MCF 10A (cell line): Measurements from ENCODE around the gene ALAS2. TPM values are rescaled to one million over a fixed set of nuclear protein-coding genes. Genes with fewer than 3 reads are reported as not detected.

Experiments
- BruUV-seq: library from RNA; stranded (reverse); fragments of 400-500 nt; replicated peaks from 2 replicates; lab custom pipeline; 2021; lab: Mats Ljungman, UMichigan
- CTCF ChIA-PET: fragments of 300-600 bp; sonication (Branson Sonifier 250); formaldehyde crosslinking; extraction: SDS; loops from one replicate; lab custom pipeline; 2021; ENCODE audit warnings: antibody characterized with exemption, inconsistent platforms; lab: Yijun Ruan, JAX
- POLR2A ChIA-PET: fragments of 300-600, 350-650 bp; sonication (Branson Sonifier 250); formaldehyde crosslinking; extraction: SDS; loops from one replicate; lab custom pipeline; 2020; ENCODE audit warnings: antibody characterized with exemption, inconsistent platforms; lab: Yijun Ruan, JAX
- DNase-seq: peaks from one replicate; pipeline ENCODE4 v3.0.0-alpha.2; 2018; ENCODE audit not compliant: unreplicated experiment
- H3K27ac Mint-ChIP-seq: one replicate; pipeline ENCODE4 v1.8.0; 2022; ENCODE audit warnings: mild to moderate bottlenecking, low read depth, mixed read lengths; ENCODE audit not compliant: unreplicated experiment
- H3K27me3 Mint-ChIP-seq: one replicate; pipeline ENCODE4 v1.8.0; 2022; ENCODE audit warnings: mixed read lengths; ENCODE audit not compliant: insufficient read depth, unreplicated experiment
- H3K36me3 Mint-ChIP-seq: one replicate; pipeline ENCODE4 v1.8.0; 2022; ENCODE audit warnings: mild to moderate bottlenecking, moderate library complexity, mixed read lengths; ENCODE audit not compliant: insufficient read depth, unreplicated experiment
- H3K4me1 Mint-ChIP-seq: one replicate; pipeline ENCODE4 v1.8.0; 2022; ENCODE audit warnings: mixed read lengths; ENCODE audit not compliant: insufficient read depth, unreplicated experiment
- H3K4me3 Mint-ChIP-seq: one replicate; pipeline ENCODE4 v1.8.0; 2022; ENCODE audit warnings: mild to moderate bottlenecking, moderate library complexity, mixed read lengths; ENCODE audit not compliant: unreplicated experiment
- H3K9me3 Mint-ChIP-seq: one replicate; pipeline ENCODE4 v1.8.0; 2022; ENCODE audit warnings: mixed read lengths; ENCODE audit not compliant: unreplicated experiment
- intact Hi-C: fragments of 100-400 bp; cut with micrococcal nuclease; formaldehyde crosslinking; loops from 2 replicates; pipeline ENCODE4 v1.14.1; 2022
- total RNA-seq: library from RNA; stranded (reverse); gene quantifications from 2 replicates; pipeline ENCODE4 v1.2.3, GENCODE V29; 2022
- TF ChIP-seq, protein P1 (sequence below): fragments of 200-600 bp; IDR thresholded peaks from one replicate; pipeline ENCODE4 v1.8.0; 2022; ENCODE audit warnings: antibody characterized with exemption, mild to moderate bottlenecking; ENCODE audit not compliant: unreplicated experiment

ALAS2 gene
- total RNA-seq, 1 experiment from 2014 or later: not detected

DNA sequence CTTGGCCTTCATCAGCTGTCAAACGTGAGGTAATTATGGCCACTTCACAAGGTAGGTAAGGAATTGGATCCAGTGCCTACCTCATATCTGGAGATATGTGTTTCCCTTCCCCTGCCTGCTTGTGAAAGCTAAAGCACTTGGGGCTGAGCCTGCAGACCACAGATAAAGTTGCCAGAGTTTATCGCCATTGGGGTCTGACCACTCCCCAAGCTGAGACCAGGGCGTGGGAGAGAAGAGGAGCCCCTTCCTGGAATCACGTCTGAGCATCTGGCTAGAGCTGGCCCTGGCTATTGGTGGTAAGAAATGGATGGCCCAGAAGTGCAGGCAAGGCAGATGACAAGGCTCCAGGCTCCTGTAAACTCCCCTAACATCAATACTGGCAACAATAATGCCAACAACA is 2.7 kb downstream of the ALAS2 start:
- POLR2A ChIA-PET: no interaction called here
- Mint-ChIP-seq H3K27ac (no peak overlapping the region), H3K4me3 (no peak overlapping the region), H3K9me3 (no peaks in the 10 kb centered on the region), H3K27me3 (peaks cover 49% of the 10 kb centered on the region), H3K36me3 (no peaks in the 10 kb centered on the region), H3K4me1 (no peaks in the 10 kb centered on the region)
- CTCF ChIA-PET: interaction anchor here (1.3 kb wide), 1 partner anchor 16 kb away, joined by 4 read pairs; no protein-coding TSS in a partner anchor
- DNase-seq: no peak
- no TSS peak for BruUV-seq
- intact Hi-C loops: no loop called here
- TF ChIP-seq, protein P1, sequence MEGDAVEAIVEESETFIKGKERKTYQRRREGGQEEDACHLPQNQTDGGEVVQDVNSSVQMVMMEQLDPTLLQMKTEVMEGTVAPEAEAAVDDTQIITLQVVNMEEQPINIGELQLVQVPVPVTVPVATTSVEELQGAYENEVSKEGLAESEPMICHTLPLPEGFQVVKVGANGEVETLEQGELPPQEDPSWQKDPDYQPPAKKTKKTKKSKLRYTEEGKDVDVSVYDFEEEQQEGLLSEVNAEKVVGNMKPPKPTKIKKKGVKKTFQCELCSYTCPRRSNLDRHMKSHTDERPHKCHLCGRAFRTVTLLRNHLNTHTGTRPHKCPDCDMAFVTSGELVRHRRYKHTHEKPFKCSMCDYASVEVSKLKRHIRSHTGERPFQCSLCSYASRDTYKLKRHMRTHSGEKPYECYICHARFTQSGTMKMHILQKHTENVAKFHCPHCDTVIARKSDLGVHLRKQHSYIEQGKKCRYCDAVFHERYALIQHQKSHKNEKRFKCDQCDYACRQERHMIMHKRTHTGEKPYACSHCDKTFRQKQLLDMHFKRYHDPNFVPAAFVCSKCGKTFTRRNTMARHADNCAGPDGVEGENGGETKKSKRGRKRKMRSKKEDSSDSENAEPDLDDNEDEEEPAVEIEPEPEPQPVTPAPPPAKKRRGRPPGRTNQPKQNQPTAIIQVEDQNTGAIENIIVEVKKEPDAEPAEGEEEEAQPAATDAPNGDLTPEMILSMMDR: no peak

DNA sequence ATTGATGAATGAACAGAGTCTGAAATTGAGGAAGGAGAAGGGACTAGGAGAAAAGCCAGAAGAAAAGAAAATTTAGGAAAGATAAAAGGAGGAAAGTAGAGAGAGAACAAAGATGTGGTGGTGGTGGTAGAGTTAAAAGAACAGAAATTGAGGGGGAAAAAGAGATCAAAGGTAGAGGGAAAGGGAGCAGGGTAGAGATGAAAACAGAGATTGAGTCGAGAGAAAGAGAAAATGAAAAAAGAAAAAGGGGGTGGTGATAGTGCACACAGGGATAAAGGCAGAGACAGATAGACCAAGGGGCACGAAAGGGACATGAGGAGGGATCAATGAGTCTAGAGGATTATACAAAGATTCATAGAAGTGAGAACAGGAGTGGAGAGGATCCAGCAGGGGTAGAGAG is 3.9 kb downstream of the ALAS2 start:
- ChIA-PET CTCF (no interaction called here), POLR2A (no interaction called here)
- H3K27me3 Mint-ChIP-seq: peaks cover 37% of the 10 kb centered on the region
- no peaks in the 10 kb centered on the region for H3K9me3 Mint-ChIP-seq
- no TSS peak for BruUV-seq
- H3K4me3 Mint-ChIP-seq: no peak overlapping the region
- TF ChIP-seq, protein P1: no peak
- no peaks in the 10 kb centered on the region for H3K36me3 Mint-ChIP-seq
- intact Hi-C loops: no loop called here
- H3K4me1 Mint-ChIP-seq: no peaks in the 10 kb centered on the region
- H3K27ac Mint-ChIP-seq: no peak overlapping the region
- no peak for DNase-seq

DNA sequence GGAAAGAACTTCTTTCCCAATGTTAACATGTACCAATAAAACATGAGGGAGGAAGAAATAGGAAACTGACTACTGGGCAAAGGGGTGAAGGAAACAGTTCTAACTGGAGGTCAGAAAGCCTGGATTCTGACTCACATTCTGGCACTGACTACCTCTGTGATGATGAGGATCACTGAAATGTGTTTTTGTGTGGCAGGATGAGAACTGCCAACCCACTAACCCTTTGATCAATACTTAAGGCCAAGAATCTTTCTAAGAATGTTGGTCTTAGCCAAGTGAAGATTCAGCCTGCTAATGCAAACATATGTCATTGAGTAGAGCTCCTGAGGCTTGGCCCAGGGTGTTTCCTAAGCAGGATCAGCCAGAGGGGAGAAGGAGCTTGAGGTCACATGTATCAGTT is 4.6 kb downstream of the ALAS2 start:
- TF ChIP-seq, protein P1: no peak
- no TSS peak for BruUV-seq
- no peak overlapping the region for H3K4me3 Mint-ChIP-seq
- peaks cover 34% of the 10 kb centered on the region for H3K27me3 Mint-ChIP-seq
- intact Hi-C loops: no loop called here
- DNase-seq: no peak
- POLR2A ChIA-PET: no interaction called here
- H3K4me1 Mint-ChIP-seq: no peaks in the 10 kb centered on the region
- H3K36me3 Mint-ChIP-seq: no peaks in the 10 kb centered on the region
- CTCF ChIA-PET: no interaction called here
- H3K9me3 Mint-ChIP-seq: no peaks in the 10 kb centered on the region
- H3K27ac Mint-ChIP-seq: no peak overlapping the region

DNA sequence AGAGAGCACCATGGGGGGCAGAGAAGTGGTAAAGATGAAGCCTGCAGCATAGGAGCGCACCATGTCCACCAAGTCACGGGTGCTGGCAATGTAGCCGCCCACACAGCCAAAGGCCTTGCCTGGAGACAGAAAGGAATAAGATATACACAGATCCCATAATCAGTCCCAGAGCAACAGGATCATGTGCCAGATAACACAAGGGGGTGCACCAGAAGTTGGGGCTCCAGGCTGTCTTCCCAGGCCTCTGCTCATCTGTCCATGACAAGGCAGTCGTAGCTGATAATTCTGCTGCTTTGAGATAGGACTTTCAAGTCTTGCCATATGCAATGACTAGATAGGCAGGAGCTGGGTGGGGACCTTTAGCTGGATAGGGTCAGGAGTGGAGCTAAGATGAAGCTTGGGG is 15.9 kb downstream of the ALAS2 start:
- H3K36me3 Mint-ChIP-seq: no peaks in the 10 kb centered on the region
- TF ChIP-seq, protein P1: no peak
- intact Hi-C loops: no loop called here
- no peaks in the 10 kb centered on the region for H3K4me1 Mint-ChIP-seq
- no TSS peak for BruUV-seq
- H3K4me3 Mint-ChIP-seq: no peak overlapping the region
- ChIA-PET CTCF (interaction anchor here (0.5 kb wide), 1 partner anchor 1705 kb away, joined by 3 read pairs; no protein-coding TSS in a partner anchor), POLR2A (interaction anchor here (3.0 kb wide), 1 partner anchor 15 kb away, joined by 9 read pairs; the partner anchor contains the start of gene APEX2)
- no peak for DNase-seq
- H3K9me3 Mint-ChIP-seq: no peaks in the 10 kb centered on the region
- H3K27me3 Mint-ChIP-seq: no peaks in the 10 kb centered on the region
- no peak overlapping the region for H3K27ac Mint-ChIP-seq
